SK-N-SH (cell line): ENCODE results near the gene COLEC12. TPM values are rescaled to one million over a fixed set of nuclear protein-coding genes. Genes with fewer than 3 reads are reported as not detected.

Source experiments
- CTCF ChIA-PET: fragments of 300-600, 350-600 bp; formaldehyde crosslinking; extraction: SDS; loops from one replicate; lab custom pipeline; 2021; lab: Yijun Ruan, JAX
- POLR2A ChIA-PET: fragments of 350-600 bp; sonication (Branson Sonifier 250); formaldehyde crosslinking; extraction: SDS; loops from one replicate; lab custom pipeline; 2020; ENCODE audit warnings: antibody characterized with exemption, inconsistent platforms; lab: Yijun Ruan, JAX
- DNase-seq: peaks from one replicate; pipeline ENCODE4 v3.0.0; 2012
- H2AFZ ChIP-seq: fragments of 200-600 bp; sonication (generic); 2 replicates; pipeline ENCODE4 v1.8.1; 2016; ENCODE audit warnings: antibody characterized with exemption, mild to moderate bottlenecking, low read depth
- H3F3A ChIP-seq: fragments of 200-600 bp; sonication (generic); replicated peaks from 2 replicates; pipeline ENCODE3; 2016; ENCODE audit warnings: antibody characterized with exemption, mild to moderate bottlenecking; ENCODE audit not compliant: insufficient read depth
- H3K27ac ChIP-seq, 2 experiments: fragments of 200-500 bp in 1 of 2; fragments of 200-600 bp in 1 of 2; sonication (Bioruptor generic) in 1 of 2; sonication (generic), shearing (Covaris generic) in 1 of 2; 2 replicates each; pipeline versions ENCODE4 v1.5.1 to v1.6.1; 2014 to 2016; ENCODE audit warnings: low read depth in 2 of 2, inconsistent platforms in 1 of 2, low read length in 1 of 2, mild to moderate bottlenecking in 1 of 2, mixed read lengths in 1 of 2
- H3K27me3 ChIP-seq: fragments of 200-600 bp; sonication (generic), shearing (Covaris generic); 2 replicates; pipeline ENCODE4 v1.6.1; 2016; ENCODE audit warnings: mixed run types; ENCODE audit not compliant: insufficient read depth
- H3K36me3 ChIP-seq, 2 experiments: fragments of 200-500 bp in 1 of 2; fragments of 200-600 bp in 1 of 2; sonication (Bioruptor generic) in 1 of 2; sonication (generic) in 1 of 2; replicated peaks in 1 of 2; 2 replicates each; pipeline versions ENCODE3 to v1.5.1; 2014 to 2016; ENCODE audit warnings: low read length in 1 of 2, mild to moderate bottlenecking in 1 of 2; ENCODE audit not compliant: insufficient read depth in 2 of 2, control insufficient read depth in 1 of 2
- H3K4me1 ChIP-seq, 2 experiments: fragments of 200-500 bp in 1 of 2; fragments of 200-600 bp in 1 of 2; sonication (Bioruptor generic) in 1 of 2; sonication (generic), shearing (Covaris generic) in 1 of 2; 2 replicates each; pipeline versions ENCODE4 v1.5.1 to v1.6.1; 2014 to 2016; ENCODE audit warnings: low read depth in 1 of 2, low read length in 1 of 2, mixed run types in 1 of 2; ENCODE audit not compliant: insufficient read depth in 2 of 2, control insufficient read depth in 1 of 2
- H3K4me2 ChIP-seq: fragments of 200-600 bp; sonication (generic), shearing (Covaris generic); 2 replicates; pipeline ENCODE4 v1.6.1; 2017; ENCODE audit warnings: mixed run types
- H3K4me3 ChIP-seq, 2 experiments: fragments of 200-500 bp in 1 of 2; fragments of 200-600 bp in 1 of 2; sonication (Bioruptor generic) in 1 of 2; sonication (generic), shearing (Covaris generic) in 1 of 2; 2 replicates each; pipeline versions ENCODE4 v1.5.1 to v1.8.1; 2014 to 2016; ENCODE audit warnings: low read depth in 2 of 2, inconsistent platforms in 1 of 2, low read length in 1 of 2, mild to moderate bottlenecking in 1 of 2, mixed read lengths in 1 of 2, moderate library complexity in 1 of 2
- H3K79me2 ChIP-seq: fragments of 200-600 bp; sonication (generic); 2 replicates; pipeline ENCODE4 v1.8.1; 2017; ENCODE audit warnings: mild to moderate bottlenecking; ENCODE audit not compliant: insufficient read depth
- H3K9ac ChIP-seq: fragments of 200-600 bp; sonication (generic); 2 replicates; pipeline ENCODE4 v1.6.1; 2017; ENCODE audit warnings: mixed run types
- H3K9me2 ChIP-seq: fragments of 200-600 bp; sonication (generic); 2 replicates; pipeline ENCODE4 v1.6.1; 2017; ENCODE audit warnings: mixed run types
- H3K9me3 ChIP-seq: fragments of 200-600 bp; sonication (generic); 2 replicates; pipeline ENCODE4 v1.6.1; 2017; ENCODE audit warnings: mixed run types, mild to moderate bottlenecking, moderate library complexity
- H4K20me1 ChIP-seq: fragments of 200-600 bp; sonication (generic); 2 replicates; pipeline ENCODE4 v1.6.1; 2017; ENCODE audit warnings: mild to moderate bottlenecking, mixed run types; ENCODE audit not compliant: insufficient read depth
- ELF1 ChIP-seq: IDR thresholded peaks from 2 replicates; pipeline ENCODE4 v1.4.0; 2012
- EZH2phosphoT487 ChIP-seq: fragments of 200-600 bp; sonication (generic); IDR thresholded peaks from 2 replicates; pipeline ENCODE4 v1.6.1; 2017; ENCODE audit warnings: low read depth, mixed run types, mild to moderate bottlenecking, antibody characterized with exemption, moderate library complexity, borderline replicate concordance
- FOSL2 ChIP-seq: IDR thresholded peaks from 2 replicates; pipeline ENCODE4 v1.4.0; 2012; ENCODE audit warnings: low read depth, mild to moderate bottlenecking, moderate library complexity, borderline replicate concordance
- FOXJ3 ChIP-seq: sonication (generic); formaldehyde crosslinking; IDR thresholded peaks from 2 replicates; pipeline ENCODE4 v1.5.1; 2020; ENCODE audit warnings: mild to moderate bottlenecking, missing genetic modification reagents
- FOXM1 ChIP-seq: IDR thresholded peaks from 2 replicates; pipeline ENCODE4 v1.4.0; 2012; ENCODE audit warnings: low read depth, mild to moderate bottlenecking
- GABPA ChIP-seq: IDR thresholded peaks from 2 replicates; pipeline ENCODE4 v1.4.0; 2012; ENCODE audit warnings: low read depth, mild to moderate bottlenecking
- GATA2 ChIP-seq: sonication (generic); formaldehyde crosslinking; IDR thresholded peaks from 2 replicates; pipeline ENCODE4 v1.5.0; 2020; ENCODE audit warnings: mild to moderate bottlenecking, missing genetic modification reagents
- JUND ChIP-seq: IDR thresholded peaks from 2 replicates; pipeline ENCODE4 v1.4.0; 2012
- MXI1 ChIP-seq: IDR thresholded peaks from 2 replicates; pipeline ENCODE4 v1.6.1; 2012; ENCODE audit warnings: mild to moderate bottlenecking, low read depth, low read length, improper control_type of control experiment
- NFIC ChIP-seq: IDR thresholded peaks from 2 replicates; pipeline ENCODE4 v1.4.0; 2012; ENCODE audit warnings: borderline replicate concordance
- NRF1 ChIP-seq: IDR thresholded peaks from 2 replicates; pipeline ENCODE4 v1.6.1; 2012; ENCODE audit warnings: low read depth, mild to moderate bottlenecking, low read length
- PBX3 ChIP-seq: IDR thresholded peaks from 2 replicates; pipeline ENCODE4; 2012
- POLR2AphosphoS5 ChIP-seq: IDR thresholded peaks from 2 replicates; pipeline ENCODE4 v1.6.1; 2012; ENCODE audit warnings: low read depth, low read length
- RAD21 ChIP-seq: IDR thresholded peaks from 2 replicates; pipeline ENCODE4 v1.6.1; 2012; ENCODE audit warnings: mild to moderate bottlenecking, low read length
- REST ChIP-seq: IDR thresholded peaks from 2 replicates; pipeline ENCODE4 v1.6.1; 2012; ENCODE audit warnings: mild to moderate bottlenecking, low read depth, low read length, moderate library complexity
- TAF1 ChIP-seq: IDR thresholded peaks from 2 replicates; pipeline ENCODE4 v1.6.1; 2012; ENCODE audit warnings: low read depth, mild to moderate bottlenecking, low read length, moderate library complexity, borderline replicate concordance
- TCF12 ChIP-seq: IDR thresholded peaks from 2 replicates; pipeline ENCODE4 v1.4.0; 2012
- TEAD4 ChIP-seq: IDR thresholded peaks from 2 replicates; pipeline ENCODE4 v1.4.0; 2012; ENCODE audit warnings: mild to moderate bottlenecking, borderline replicate concordance; ENCODE audit not compliant: insufficient read depth
- USF2 ChIP-seq: fragments of 150-350 bp; IDR thresholded peaks from 2 replicates; pipeline ENCODE4 v1.6.1; 2017; ENCODE audit warnings: antibody characterized with exemption, low read length, low read depth, borderline replicate concordance
- ZBTB33 ChIP-seq: IDR thresholded peaks from 2 replicates; pipeline ENCODE4 v1.4.0; 2012; ENCODE audit warnings: low read depth, borderline replicate concordance
- WGBS: methylation state at CpG from one replicate; pipeline ENCODE4 v1.1.6; 2017; ENCODE audit warnings: low lambda C conversion rate; 5-methylcytosine and 5-hydroxymethylcytosine counted together
- polyA plus RNA-seq, 3 experiments: library from polyadenylated mRNA; depleted of rRNA; stranded (reverse); fragments of >200 nt; gene quantifications; 2 replicates each; pipeline ENCODE4 v1.2.3, GENCODE V29; 2012

The COLEC12 gene
- polyA plus RNA-seq, 1 of the 3 experiments (the other 2 are of a cell fraction) = 41.2 TPM

- ChIA-PET CTCF (interaction anchor here (1.3 kb wide), 1 partner anchor 15 kb away, joined by 4 read pairs; no protein-coding TSS in a partner anchor), POLR2A (no interaction called here)
- Histone ChIP-seq H3K36me3 (no peaks in the 10 kb centered on the region), H3K79me2 (no peaks in the 10 kb centered on the region), H3K9me2 (no peaks in the 10 kb centered on the region), H3K9me3 (no peaks in the 10 kb centered on the region), H3K4me2 (no peak overlapping the region; the same call in 1 of the 2 replicates), H3K4me1 (peaks cover 0 to 14% of the 10 kb centered on the region in 2 experiments; a peak in 2 of 4 replicates), H2AFZ (no peak overlapping the region), H4K20me1 (no peaks in the 10 kb centered on the region), H3K4me3 (no peak overlapping the region), H3K9ac (no peak overlapping the region), H3F3A (no peaks in the 10 kb centered on the region), H3K27me3 (no peaks in the 10 kb centered on the region), H3K27ac (no peak overlapping the region)
- TF ChIP-seq ELF1 (no peak), EZH2phosphoT487 (no peak), GABPA (no peak), REST (no peak), JUND (no peak), PBX3 (no peak), TCF12 (no peak), TEAD4 (no peak), MXI1 (no peak), RAD21 (no peak), NRF1 (no peak), TAF1 (no peak), USF2 (no peak), FOXM1 (no peak), FOSL2 (no peak), POLR2AphosphoS5 (no peak), ZBTB33 (no peak), GATA2 (no peak), NFIC (no peak), FOXJ3 (CRISPR knock-in tag) (no peak)
- no peak for DNase-seq
- WGBS = 77% methylated on average over 3 of the region's 3 CpGs
Measured at GRCh38 chr18:407191-407590, 93.3 kb downstream of the COLEC12 start.
